HEK293 (cell line): ENCODE results near the gene ACIN1.

Source experiments
- CTCF ChIA-PET: fragments of 350-600 bp; formaldehyde crosslinking; extraction: SDS; loops from one replicate; lab custom pipeline; 2021; ENCODE audit warnings: antibody characterized with exemption; lab: Yijun Ruan, JAX
- POLR2A ChIA-PET: fragments of 300-600 bp; formaldehyde crosslinking; extraction: SDS; loops from one replicate; lab custom pipeline; 2020; ENCODE audit warnings: antibody characterized with exemption, inconsistent platforms; lab: Yijun Ruan, JAX
- H3K27ac ChIP-seq: fragments of 200-500 bp; sonication (Bioruptor generic); 2 replicates; pipeline ENCODE4 v1.5.1; 2014; ENCODE audit warnings: low read depth, low read length, control low read depth, inconsistent platforms; ENCODE audit errors: extremely low read depth
- H3K36me3 ChIP-seq, 2 experiments: fragments of 200-500 bp in 1 of 2; sonication (Bioruptor generic) in 1 of 2; 1 replicate in 1 of 2; 2 replicates in 1 of 2; pipeline ENCODE4 v1.5.1; 2014 to 2017; ENCODE audit warnings: inconsistent platforms in 2 of 2, low read length in 2 of 2; ENCODE audit not compliant: control insufficient read depth in 2 of 2, insufficient read depth in 1 of 2
- H3K4me1 ChIP-seq: fragments of 200-500 bp; sonication (Bioruptor generic); 2 replicates; pipeline ENCODE4 v1.5.1; 2014; ENCODE audit warnings: mild to moderate bottlenecking, low read length, inconsistent platforms; ENCODE audit not compliant: control insufficient read depth, insufficient read depth
- H3K4me3 ChIP-seq: 2 replicates; pipeline ENCODE4 v1.5.1; 2011; ENCODE audit warnings: low read depth, mild to moderate bottlenecking, control low read depth, low read length, moderate library complexity
- H3K9me3 ChIP-seq: fragments of 200-500 bp; sonication (Bioruptor generic); 2 replicates; pipeline ENCODE4 v1.5.1; 2014; ENCODE audit warnings: low read depth, low read length, inconsistent platforms; ENCODE audit not compliant: control insufficient read depth, insufficient read depth
- EGR2 ChIP-seq: fragments of 450-650 bp; formaldehyde crosslinking; IDR thresholded peaks from 2 replicates; pipeline ENCODE4 v1.5.1; 2016; ENCODE audit warnings: low read depth, missing biosample characterization, missing genetic modification characterization
- GLI4 ChIP-seq: fragments of 450-650 bp; formaldehyde crosslinking; IDR thresholded peaks from 2 replicates; pipeline ENCODE4 v1.5.1; 2016; ENCODE audit warnings: missing biosample characterization, missing genetic modification characterization
- GLIS1 ChIP-seq: fragments of 450-650 bp; formaldehyde crosslinking; IDR thresholded peaks from 2 replicates; pipeline ENCODE4 v1.5.1; 2016; ENCODE audit warnings: missing biosample characterization, missing genetic modification characterization
- GLIS2 ChIP-seq: fragments of 450-650 bp; formaldehyde crosslinking; IDR thresholded peaks from 2 replicates; pipeline ENCODE4 v1.5.1; 2016; ENCODE audit warnings: missing biosample characterization, missing genetic modification characterization
- HIC1 ChIP-seq: fragments of 450-650 bp; formaldehyde crosslinking; IDR thresholded peaks from 2 replicates; pipeline ENCODE4 v1.5.1; 2016; ENCODE audit warnings: missing biosample characterization, missing genetic modification characterization
- KLF1 ChIP-seq: fragments of 450-650 bp; formaldehyde crosslinking; IDR thresholded peaks from 2 replicates; pipeline ENCODE4 v1.5.1; 2016; ENCODE audit warnings: missing biosample characterization, missing genetic modification characterization
- PRDM1 ChIP-seq: fragments of 450-650 bp; formaldehyde crosslinking; IDR thresholded peaks from 2 replicates; pipeline ENCODE4; 2016; ENCODE audit warnings: missing biosample characterization, missing genetic modification characterization
- RBAK ChIP-seq: fragments of 450-650 bp; formaldehyde crosslinking; IDR thresholded peaks from 2 replicates; pipeline ENCODE4 v1.5.1; 2016; ENCODE audit warnings: missing biosample characterization, missing genetic modification characterization
- ZBTB11 ChIP-seq: fragments of 450-650 bp; formaldehyde crosslinking; conservative IDR thresholded peaks from 2 replicates; pipeline ENCODE4 v1.5.1; 2016; ENCODE audit warnings: low read depth, missing biosample characterization, missing genetic modification characterization
- ZBTB17 ChIP-seq: fragments of 450-650 bp; formaldehyde crosslinking; IDR thresholded peaks from 2 replicates; pipeline ENCODE4 v1.5.1; 2016; ENCODE audit warnings: missing biosample characterization, missing genetic modification characterization
- ZFHX2 ChIP-seq: fragments of 450-650 bp; formaldehyde crosslinking; conservative IDR thresholded peaks from 2 replicates; pipeline ENCODE4 v1.5.1; 2016; ENCODE audit warnings: missing biosample characterization, missing genetic modification characterization
- ZNF335 ChIP-seq: fragments of 450-650 bp; formaldehyde crosslinking; conservative IDR thresholded peaks from 2 replicates; pipeline ENCODE4 v1.5.1; 2016; ENCODE audit warnings: missing biosample characterization, missing genetic modification characterization
- ZNF692 ChIP-seq: fragments of 450-650 bp; formaldehyde crosslinking; IDR thresholded peaks from 2 replicates; pipeline ENCODE4 v1.5.1; 2016; ENCODE audit warnings: missing biosample characterization, missing genetic modification characterization
- ZSCAN30 ChIP-seq: fragments of 450-650 bp; IDR thresholded peaks from 2 replicates; pipeline ENCODE4 v1.5.1; 2018; ENCODE audit warnings: missing biosample characterization, mild to moderate bottlenecking, missing genetic modification characterization, moderate library complexity
- TF ChIP-seq, protein P1 (sequence below): fragments of 450-650 bp; formaldehyde crosslinking; IDR thresholded peaks from 2 replicates; pipeline ENCODE4 v1.5.1; 2016; ENCODE audit warnings: missing biosample characterization, missing genetic modification characterization
- TF ChIP-seq, protein P2 (sequence below): fragments of 450-650 bp; formaldehyde crosslinking; IDR thresholded peaks from 2 replicates; pipeline ENCODE4 v1.5.1; 2016; ENCODE audit warnings: missing biosample characterization, missing genetic modification characterization
- TF ChIP-seq, protein P3 (sequence below): fragments of 450-650 bp; formaldehyde crosslinking; IDR thresholded peaks from 2 replicates; pipeline ENCODE4 v1.5.1; 2017; ENCODE audit warnings: missing biosample characterization, missing genetic modification characterization

Gene ACIN1

GRCh38 chr14:23070262-23071129, 24.4 kb downstream of the ACIN1 start:
- peaks cover 30 to 59% of the 10 kb centered on the region in 2 experiments for H3K36me3 ChIP-seq
- POLR2A ChIA-PET: interaction anchor here (1.2 to 3.5 kb wide), 4 partner anchors 8 to 25 kb away, joined by 7 to 48 read pairs (median 17); partner anchors contain the start of genes ACIN1 and C14orf119
- TF ChIP-seq, protein P1, sequence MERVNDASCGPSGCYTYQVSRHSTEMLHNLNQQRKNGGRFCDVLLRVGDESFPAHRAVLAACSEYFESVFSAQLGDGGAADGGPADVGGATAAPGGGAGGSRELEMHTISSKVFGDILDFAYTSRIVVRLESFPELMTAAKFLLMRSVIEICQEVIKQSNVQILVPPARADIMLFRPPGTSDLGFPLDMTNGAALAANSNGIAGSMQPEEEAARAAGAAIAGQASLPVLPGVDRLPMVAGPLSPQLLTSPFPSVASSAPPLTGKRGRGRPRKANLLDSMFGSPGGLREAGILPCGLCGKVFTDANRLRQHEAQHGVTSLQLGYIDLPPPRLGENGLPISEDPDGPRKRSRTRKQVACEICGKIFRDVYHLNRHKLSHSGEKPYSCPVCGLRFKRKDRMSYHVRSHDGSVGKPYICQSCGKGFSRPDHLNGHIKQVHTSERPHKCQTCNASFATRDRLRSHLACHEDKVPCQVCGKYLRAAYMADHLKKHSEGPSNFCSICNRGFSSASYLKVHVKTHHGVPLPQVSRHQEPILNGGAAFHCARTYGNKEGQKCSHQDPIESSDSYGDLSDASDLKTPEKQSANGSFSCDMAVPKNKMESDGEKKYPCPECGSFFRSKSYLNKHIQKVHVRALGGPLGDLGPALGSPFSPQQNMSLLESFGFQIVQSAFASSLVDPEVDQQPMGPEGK (tag by site-specific recombination): peak; percentile 63
- TF ChIP-seq PRDM1 (tag by site-specific recombination): peak; percentile 96
- no peak for TF ChIP-seq RBAK (tag by site-specific recombination)
- peak; percentile 64 for TF ChIP-seq GLIS1
- TF ChIP-seq GLI4 (tag by site-specific recombination): no peak
- TF ChIP-seq ZBTB11: peak; percentile 71
- peak; percentile 37; the same call in 1 of the 2 replicates for TF ChIP-seq GLIS2 (tag by site-specific recombination)
- no peak for TF ChIP-seq ZSCAN30 (tag by site-specific recombination)
- 0 out of 2 replicates have a peak, but pooled peaks have one; percentile 28 for TF ChIP-seq ZNF692 (tag by site-specific recombination)
- no peak for TF ChIP-seq HIC1 (tag by site-specific recombination)
- peak; percentile 36; the same call in 1 of the 2 replicates for TF ChIP-seq KLF1 (tag by site-specific recombination)
- peak; percentile 54 for TF ChIP-seq ZFHX2
- peak; percentile 71 for TF ChIP-seq ZBTB17 (tag by site-specific recombination)
- 0 out of 2 replicates have a peak, but pooled peaks have one; percentile 26 for TF ChIP-seq ZNF335 (tag by site-specific recombination)
- TF ChIP-seq, protein P2, sequence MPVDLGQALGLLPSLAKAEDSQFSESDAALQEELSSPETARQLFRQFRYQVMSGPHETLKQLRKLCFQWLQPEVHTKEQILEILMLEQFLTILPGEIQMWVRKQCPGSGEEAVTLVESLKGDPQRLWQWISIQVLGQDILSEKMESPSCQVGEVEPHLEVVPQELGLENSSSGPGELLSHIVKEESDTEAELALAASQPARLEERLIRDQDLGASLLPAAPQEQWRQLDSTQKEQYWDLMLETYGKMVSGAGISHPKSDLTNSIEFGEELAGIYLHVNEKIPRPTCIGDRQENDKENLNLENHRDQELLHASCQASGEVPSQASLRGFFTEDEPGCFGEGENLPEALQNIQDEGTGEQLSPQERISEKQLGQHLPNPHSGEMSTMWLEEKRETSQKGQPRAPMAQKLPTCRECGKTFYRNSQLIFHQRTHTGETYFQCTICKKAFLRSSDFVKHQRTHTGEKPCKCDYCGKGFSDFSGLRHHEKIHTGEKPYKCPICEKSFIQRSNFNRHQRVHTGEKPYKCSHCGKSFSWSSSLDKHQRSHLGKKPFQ (tag by site-specific recombination): no peak
- TF ChIP-seq, protein P3, sequence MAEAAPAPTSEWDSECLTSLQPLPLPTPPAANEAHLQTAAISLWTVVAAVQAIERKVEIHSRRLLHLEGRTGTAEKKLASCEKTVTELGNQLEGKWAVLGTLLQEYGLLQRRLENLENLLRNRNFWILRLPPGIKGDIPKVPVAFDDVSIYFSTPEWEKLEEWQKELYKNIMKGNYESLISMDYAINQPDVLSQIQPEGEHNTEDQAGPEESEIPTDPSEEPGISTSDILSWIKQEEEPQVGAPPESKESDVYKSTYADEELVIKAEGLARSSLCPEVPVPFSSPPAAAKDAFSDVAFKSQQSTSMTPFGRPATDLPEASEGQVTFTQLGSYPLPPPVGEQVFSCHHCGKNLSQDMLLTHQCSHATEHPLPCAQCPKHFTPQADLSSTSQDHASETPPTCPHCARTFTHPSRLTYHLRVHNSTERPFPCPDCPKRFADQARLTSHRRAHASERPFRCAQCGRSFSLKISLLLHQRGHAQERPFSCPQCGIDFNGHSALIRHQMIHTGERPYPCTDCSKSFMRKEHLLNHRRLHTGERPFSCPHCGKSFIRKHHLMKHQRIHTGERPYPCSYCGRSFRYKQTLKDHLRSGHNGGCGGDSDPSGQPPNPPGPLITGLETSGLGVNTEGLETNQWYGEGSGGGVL: peak; percentile 30; the same call in 1 of the 2 replicates
- peak; percentile 71; the same call in 1 of the 2 replicates for TF ChIP-seq EGR2 (tag by site-specific recombination)
- TF ChIP-seq, all 188 proteins: peak for 12

More at GRCh38 chr14:23070262-23071129, 24.4 kb downstream of the ACIN1 start:
- CTCF ChIA-PET: interaction anchor here (0.6 to 4.0 kb wide), 13 partner anchors 8 to 1161 kb away, joined by 3 to 21 read pairs (median 5); partner anchors contain the start of genes ACIN1 and C14orf119
- Histone ChIP-seq H3K27ac (peak overlapping the region; percentile 84), H3K4me3 (peak overlapping the region; percentile 65), H3K9me3 (no peaks in the 10 kb centered on the region), H3K4me1 (peaks cover 16% of the 10 kb centered on the region)
